GM21526 (cell line): ENCODE measurements around the gene TMEM132D.

Source experiments
- ATAC-seq: cut with Tn5 transposase; IDR thresholded peaks from one replicate; pipeline ENCODE4 v1.9.1; 2021; ENCODE audit warnings: moderate library complexity; ENCODE audit not compliant: unreplicated experiment, low FRiP score

TMEM132D gene

GRCh38 chr12:129607301-129607700 is 296.5 kb downstream of the TMEM132D start:
- ATAC-seq, result no peak

GRCh38 chr12:129606239-129606638 is 297.6 kb downstream of the TMEM132D start:
- no peak for ATAC-seq

GRCh38 chr12:129605666-129606065 is 298.2 kb downstream of the TMEM132D start:
- no peak for ATAC-seq

GRCh38 chr12:129604506-129604905 is 299.3 kb downstream of the TMEM132D start:
- ATAC-seq, result no peak

- ATAC-seq, result no peak
Measured at GRCh38 chr12:129599406-129599805, 304.4 kb downstream of the TMEM132D start.

- no peak for ATAC-seq
Measured at GRCh38 chr12:129594098-129594497, 309.7 kb downstream of the TMEM132D start.

- ATAC-seq, result no peak
Measured at GRCh38 chr12:129592449-129592848, 311.4 kb downstream of the TMEM132D start.

- no peak for ATAC-seq
Measured at GRCh38 chr12:129589503-129589902, 314.3 kb downstream of the TMEM132D start.

- ATAC-seq, result no peak
Measured at GRCh38 chr12:129588142-129588541, 315.7 kb downstream of the TMEM132D start.

- no peak for ATAC-seq
Measured at GRCh38 chr12:129585296-129585695, 318.5 kb downstream of the TMEM132D start.

GRCh38 chr12:129579879-129580278 is 323.9 kb downstream of the TMEM132D start:
- no peak for ATAC-seq

GRCh38 chr12:129571901-129572494 is 331.8 kb downstream of the TMEM132D start:
- ATAC-seq, result no peak

- no peak for ATAC-seq
Measured at GRCh38 chr12:129570796-129571400, 332.9 kb downstream of the TMEM132D start.

- ATAC-seq, result no peak
Measured at GRCh38 chr12:129566800-129567199, 337.0 kb downstream of the TMEM132D start.

GRCh38 chr12:129564768-129565167 is 339.1 kb downstream of the TMEM132D start:
- ATAC-seq, result no peak

- no peak for ATAC-seq
Measured at GRCh38 chr12:129563266-129563665, 340.6 kb downstream of the TMEM132D start.

- no peak for ATAC-seq
Measured at GRCh38 chr12:129561304-129561703, 342.5 kb downstream of the TMEM132D start.

GRCh38 chr12:129559776-129560175 is 344.0 kb downstream of the TMEM132D start:
- no peak for ATAC-seq

- ATAC-seq, result no peak
Measured at GRCh38 chr12:129558036-129558435, 345.8 kb downstream of the TMEM132D start.

- no peak for ATAC-seq
Measured at GRCh38 chr12:129556082-129556481, 347.7 kb downstream of the TMEM132D start.

GRCh38 chr12:129552996-129553750 is 350.7 kb downstream of the TMEM132D start:
- ATAC-seq, result no peak

GRCh38 chr12:129551441-129551840 is 352.4 kb downstream of the TMEM132D start:
- ATAC-seq, result no peak
